Trophoblast cell (in vitro differentiated cells and primary cell): ENCODE measurements around the gene ADGRG4.

ENCODE experiments used
- DNase-seq, 2 donors: peaks; one replicate each; pipeline ENCODE4 v3.0.0-alpha.2; 2016
- H2AFZ ChIP-seq: 2 replicates; pipeline ENCODE4 v1.6.1; 2013; ENCODE audit warnings: low read length, moderate library complexity, mild to moderate bottlenecking; ENCODE audit not compliant: insufficient read depth, poor library complexity
- H2AK5ac ChIP-seq: 2 replicates; pipeline ENCODE4 v1.6.1; 2013; ENCODE audit warnings: mild to moderate bottlenecking, low read length
- H2BK120ac ChIP-seq: 2 replicates; pipeline ENCODE4 v1.6.1; 2013; ENCODE audit warnings: low read length, mild to moderate bottlenecking, moderate library complexity; ENCODE audit not compliant: insufficient read depth, poor library complexity
- H2BK12ac ChIP-seq: 2 replicates; pipeline ENCODE4 v1.6.1; 2013; ENCODE audit warnings: mild to moderate bottlenecking, low read length, moderate library complexity
- H2BK5ac ChIP-seq: 2 replicates; pipeline ENCODE4 v1.6.1; 2013; ENCODE audit warnings: low read length, low read depth, moderate library complexity, mild to moderate bottlenecking; ENCODE audit not compliant: poor library complexity
- H3K14ac ChIP-seq: 2 replicates; pipeline ENCODE4 v1.6.1; 2013; ENCODE audit warnings: mild to moderate bottlenecking, low read length
- H3K18ac ChIP-seq: 2 replicates; pipeline ENCODE4 v1.6.1; 2013; ENCODE audit warnings: mild to moderate bottlenecking, low read length
- H3K23ac ChIP-seq: 2 replicates; pipeline ENCODE4 v1.6.1; 2013; ENCODE audit warnings: low read length
- H3K27ac ChIP-seq: 2 replicates; pipeline ENCODE4 v1.5.1; 2013; ENCODE audit warnings: low read depth, mild to moderate bottlenecking, inconsistent platforms, low read length, moderate library complexity
- H3K27me3 ChIP-seq: 2 replicates; pipeline ENCODE4 v1.6.1; 2013; ENCODE audit warnings: inconsistent platforms, mild to moderate bottlenecking, low read length, moderate library complexity; ENCODE audit not compliant: insufficient read depth
- H3K36me3 ChIP-seq, 2 experiments: 1 replicate in 1 of 2; 2 replicates in 1 of 2; pipeline ENCODE4 v1.6.1; 2013; ENCODE audit warnings: low read length in 2 of 2, mild to moderate bottlenecking in 2 of 2, moderate library complexity in 1 of 2; ENCODE audit not compliant: insufficient read depth in 2 of 2, control insufficient read depth in 1 of 2
- H3K4ac ChIP-seq: 2 replicates; pipeline ENCODE4 v1.6.1; 2013; ENCODE audit warnings: low read depth, mild to moderate bottlenecking, low read length, moderate library complexity
- H3K4me1 ChIP-seq, 2 experiments: 1 replicate in 1 of 2; 2 replicates in 1 of 2; pipeline ENCODE4 v1.6.1; 2013; ENCODE audit warnings: low read length in 2 of 2, mild to moderate bottlenecking in 2 of 2, moderate library complexity in 1 of 2; ENCODE audit not compliant: insufficient read depth in 2 of 2, control insufficient read depth in 1 of 2
- H3K4me2 ChIP-seq: 2 replicates; pipeline ENCODE4 v1.6.1; 2013; ENCODE audit warnings: inconsistent platforms, mild to moderate bottlenecking, low read length, moderate library complexity
- H3K4me3 ChIP-seq: 2 replicates; pipeline ENCODE4 v1.5.1; 2013; ENCODE audit warnings: mild to moderate bottlenecking, low read depth, low read length, inconsistent platforms
- H3K79me1 ChIP-seq: one replicate; pipeline ENCODE4 v1.6.1; 2013; ENCODE audit warnings: low read length
- H3K79me2 ChIP-seq: 2 replicates; pipeline ENCODE4 v1.6.1; 2013; ENCODE audit warnings: low read length, mild to moderate bottlenecking; ENCODE audit not compliant: control insufficient read depth, insufficient read depth, poor library complexity
- H3K9ac ChIP-seq: 2 replicates; pipeline ENCODE4 v1.6.1; 2013; ENCODE audit warnings: mild to moderate bottlenecking, low read length
- H3K9me3 ChIP-seq: 2 replicates; pipeline ENCODE4 v1.6.1; 2013; ENCODE audit warnings: low read depth, mild to moderate bottlenecking, control low read depth, inconsistent platforms, low read length; ENCODE audit not compliant: insufficient read depth
- H4K12ac ChIP-seq: 2 replicates; pipeline ENCODE4 v1.6.1; 2013; ENCODE audit warnings: low read depth, mild to moderate bottlenecking, low read length, moderate library complexity
- H4K8ac ChIP-seq: 2 replicates; pipeline ENCODE4 v1.6.1; 2013; ENCODE audit warnings: low read depth, mild to moderate bottlenecking, low read length, moderate library complexity
- H4K91ac ChIP-seq: one replicate; pipeline ENCODE4 v1.6.1; 2013; ENCODE audit warnings: low read depth, mild to moderate bottlenecking, low read length, moderate library complexity
- WGBS: extraction: QIAGEN DNeasy Blood & Tissue Kit; methylation state at CpG from one replicate; pipeline ENCODE4 v1.1.7; 2013; ENCODE audit warnings: missing lambda C conversion rate; ENCODE audit not compliant: insufficient read length, insufficient coverage; ENCODE audit errors: extremely low coverage; 5-methylcytosine and 5-hydroxymethylcytosine counted together

Gene ADGRG4

DNA sequence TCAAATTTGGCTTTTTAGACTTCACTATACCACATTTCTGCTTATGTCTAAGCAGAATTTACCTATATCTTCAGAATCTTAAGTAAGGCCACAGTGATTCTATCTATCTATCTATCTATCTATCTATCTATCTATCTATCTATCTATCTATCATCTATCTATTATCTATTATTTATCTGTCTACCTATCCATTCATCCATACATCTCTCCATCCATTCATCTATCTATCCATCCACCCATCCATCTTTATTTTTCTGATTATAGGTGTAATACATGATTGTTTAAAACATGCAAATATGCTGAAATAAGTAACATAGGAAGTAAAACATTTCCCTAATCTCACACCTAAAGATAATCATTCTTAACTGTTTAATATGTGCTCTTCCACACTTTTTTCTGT lies 18.8 kb downstream of the ADGRG4 start:
- no peak overlapping the region for H3K4ac ChIP-seq
- no peak overlapping the region for H2BK120ac ChIP-seq
- DNase-seq = no peak
- H2AK5ac ChIP-seq = no peak overlapping the region
- no peak overlapping the region for H2BK5ac ChIP-seq
- H3K4me2 ChIP-seq = no peak overlapping the region
- no peaks in the 10 kb centered on the region for H3K79me1 ChIP-seq
- no peak overlapping the region for H4K8ac ChIP-seq
- H2BK12ac ChIP-seq = no peak overlapping the region
- H3K4me1 ChIP-seq = no peaks in the 10 kb centered on the region
- H3K79me2 ChIP-seq = no peaks in the 10 kb centered on the region
- no peak overlapping the region for H3K14ac ChIP-seq
- no peaks in the 10 kb centered on the region for H3K27me3 ChIP-seq
- H3K4me3 ChIP-seq = no peak overlapping the region
- H3K9me3 ChIP-seq = no peaks in the 10 kb centered on the region
- H3K9ac ChIP-seq = no peak overlapping the region
- H4K12ac ChIP-seq = no peak overlapping the region
- no peak overlapping the region for H3K23ac ChIP-seq
- H3K27ac ChIP-seq = no peak overlapping the region
- no peaks in the 10 kb centered on the region for H3K36me3 ChIP-seq
- H4K91ac ChIP-seq = no peak overlapping the region
- H2AFZ ChIP-seq = no peak overlapping the region
- no peak overlapping the region for H3K18ac ChIP-seq

DNA sequence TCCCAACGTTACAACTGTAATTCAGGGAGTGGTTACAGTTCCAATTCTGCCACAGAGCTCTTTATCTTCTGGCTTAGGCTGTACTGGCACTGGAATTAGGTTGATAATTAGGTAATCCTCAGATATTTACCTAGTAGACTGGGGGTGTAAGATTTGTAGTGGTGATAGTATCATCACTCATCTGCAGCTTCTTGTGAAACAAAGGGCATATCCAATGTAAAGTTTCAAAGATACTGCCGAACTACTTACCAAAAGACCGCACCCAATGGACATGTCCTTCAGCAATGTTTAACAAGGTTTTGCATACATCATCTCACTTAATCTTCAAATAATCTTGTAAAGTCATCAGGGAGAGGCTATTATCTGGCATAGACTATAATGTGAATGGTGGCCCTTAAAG lies 20.8 kb downstream of the ADGRG4 start:
- H3K4me1 ChIP-seq = no peaks in the 10 kb centered on the region
- no peaks in the 10 kb centered on the region for H3K36me3 ChIP-seq
- H3K9me3 ChIP-seq = no peaks in the 10 kb centered on the region
- H2BK120ac ChIP-seq = no peak overlapping the region
- WGBS = no CpG with 5 or more reads among the region's 3 CpGs
- no peaks in the 10 kb centered on the region for H3K79me2 ChIP-seq
- no peak overlapping the region for H3K18ac ChIP-seq
- H3K4me2 ChIP-seq = no peak overlapping the region
- no peak overlapping the region for H2BK12ac ChIP-seq
- no peak overlapping the region for H3K14ac ChIP-seq
- no peak overlapping the region for H3K9ac ChIP-seq
- no peak overlapping the region for H3K27ac ChIP-seq
- H2AFZ ChIP-seq = no peak overlapping the region
- no peak overlapping the region for H2BK5ac ChIP-seq
- no peak overlapping the region for H3K23ac ChIP-seq
- no peaks in the 10 kb centered on the region for H3K27me3 ChIP-seq
- no peaks in the 10 kb centered on the region for H3K79me1 ChIP-seq
- no peak overlapping the region for H2AK5ac ChIP-seq
- H3K4me3 ChIP-seq = no peak overlapping the region
- no peak overlapping the region for H4K91ac ChIP-seq
- DNase-seq = no peak
- H3K4ac ChIP-seq = no peak overlapping the region
- H4K12ac ChIP-seq = no peak overlapping the region
- H4K8ac ChIP-seq = no peak overlapping the region

DNA sequence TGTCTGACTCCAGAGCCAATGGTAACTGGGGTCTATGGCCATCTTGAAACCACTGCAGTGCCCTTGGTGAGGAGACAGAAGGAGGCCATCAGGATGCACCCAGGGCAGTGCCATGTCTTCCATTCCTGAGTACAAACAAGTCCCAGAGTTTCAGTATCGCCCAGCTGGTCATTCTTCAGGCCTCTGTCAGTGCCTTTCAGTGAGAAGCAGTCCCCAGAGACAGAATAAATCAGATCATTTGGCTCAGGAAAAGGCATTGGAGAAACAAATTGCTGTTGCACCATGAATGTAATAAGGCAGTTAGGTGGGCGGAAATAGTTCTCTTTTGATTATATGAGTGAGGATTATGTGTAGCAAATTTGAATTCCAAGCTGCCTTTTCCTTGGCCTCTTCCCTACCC lies 21.3 kb downstream of the ADGRG4 start:
- Histone ChIP-seq H4K8ac (no peak overlapping the region), H3K79me1 (no peaks in the 10 kb centered on the region), H2AK5ac (no peak overlapping the region), H3K36me3 (no peaks in the 10 kb centered on the region), H3K9me3 (no peaks in the 10 kb centered on the region), H3K27me3 (no peaks in the 10 kb centered on the region), H3K79me2 (no peaks in the 10 kb centered on the region), H3K18ac (no peak overlapping the region), H3K9ac (no peak overlapping the region), H3K23ac (no peak overlapping the region), H3K14ac (no peak overlapping the region), H3K4ac (no peak overlapping the region), H3K27ac (no peak overlapping the region), H4K12ac (no peak overlapping the region), H2BK120ac (no peak overlapping the region), H2BK12ac (no peak overlapping the region), H2AFZ (no peak overlapping the region), H3K4me2 (no peak overlapping the region), H3K4me3 (no peak overlapping the region), H4K91ac (no peak overlapping the region), H2BK5ac (no peak overlapping the region), H3K4me1 (no peaks in the 10 kb centered on the region)
- WGBS = no CpG with 5 or more reads among the region's 2 CpGs
- no peak for DNase-seq

DNA sequence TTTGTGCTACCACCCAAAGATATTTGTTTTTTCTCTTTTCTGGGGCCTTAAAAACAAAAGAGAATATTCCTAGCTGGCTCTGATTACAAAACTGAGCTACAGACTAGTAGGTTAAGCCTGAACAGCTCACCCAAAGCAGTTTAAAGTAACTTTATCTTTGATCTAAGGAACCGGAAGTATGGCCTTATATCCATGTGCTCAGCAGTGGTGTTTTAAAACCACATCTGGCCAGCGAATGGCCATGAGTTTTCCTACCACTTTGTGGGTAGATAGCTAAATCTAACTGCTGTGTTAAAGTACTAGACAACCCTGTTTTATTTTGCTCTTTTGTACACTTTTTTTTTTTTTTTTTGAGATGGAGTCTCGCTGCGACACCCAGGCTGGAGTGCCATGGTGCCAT lies 24.6 kb downstream of the ADGRG4 start:
- Histone ChIP-seq H2AK5ac (no peak overlapping the region), H4K8ac (no peak overlapping the region), H3K9me3 (no peaks in the 10 kb centered on the region), H3K79me2 (no peaks in the 10 kb centered on the region), H3K18ac (no peak overlapping the region), H3K79me1 (no peaks in the 10 kb centered on the region), H3K27me3 (no peaks in the 10 kb centered on the region), H4K91ac (no peak overlapping the region), H3K4me1 (no peaks in the 10 kb centered on the region), H3K4me2 (no peak overlapping the region), H4K12ac (no peak overlapping the region), H2BK12ac (no peak overlapping the region), H2BK120ac (no peak overlapping the region), H3K4ac (no peak overlapping the region), H3K4me3 (no peak overlapping the region), H3K23ac (no peak overlapping the region), H2BK5ac (no peak overlapping the region), H3K9ac (no peak overlapping the region), H3K27ac (no peak overlapping the region), H2AFZ (no peak overlapping the region), H3K36me3 (no peaks in the 10 kb centered on the region), H3K14ac (no peak overlapping the region)
- WGBS = no CpG with 5 or more reads among the region's 4 CpGs
- DNase-seq = no peak

DNA sequence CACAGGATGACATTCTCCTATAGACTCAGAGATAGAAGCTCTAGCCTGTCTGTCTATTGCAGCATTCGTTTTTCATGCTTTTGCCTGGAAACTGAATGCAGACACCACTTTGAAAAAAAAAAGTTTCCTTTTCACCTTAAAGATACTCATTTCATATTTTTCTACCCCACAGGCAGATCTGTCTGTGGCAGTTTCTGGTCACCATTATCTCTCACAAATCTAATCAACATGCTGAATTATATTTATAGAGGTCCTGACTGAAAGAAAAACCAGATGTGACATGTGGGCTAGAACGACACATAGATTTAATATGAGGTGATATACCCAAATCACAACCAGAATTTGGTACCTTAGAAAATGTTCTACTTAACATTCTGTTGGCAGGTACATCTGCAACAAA lies 28.2 kb downstream of the ADGRG4 start:
- H2AFZ ChIP-seq = no peak overlapping the region
- H3K23ac ChIP-seq = no peak overlapping the region
- no peak overlapping the region for H3K4ac ChIP-seq
- no peak overlapping the region for H3K4me3 ChIP-seq
- no peak overlapping the region for H4K91ac ChIP-seq
- no peak overlapping the region for H2BK120ac ChIP-seq
- no peak overlapping the region for H2BK12ac ChIP-seq
- H3K9ac ChIP-seq = no peak overlapping the region
- H3K27ac ChIP-seq = no peak overlapping the region
- H2AK5ac ChIP-seq = no peak overlapping the region
- no peaks in the 10 kb centered on the region for H3K4me1 ChIP-seq
- no peak overlapping the region for H4K8ac ChIP-seq
- no peaks in the 10 kb centered on the region for H3K79me1 ChIP-seq
- H3K27me3 ChIP-seq = no peaks in the 10 kb centered on the region
- H3K4me2 ChIP-seq = no peak overlapping the region
- H4K12ac ChIP-seq = no peak overlapping the region
- DNase-seq = no peak
- H3K14ac ChIP-seq = no peak overlapping the region
- H2BK5ac ChIP-seq = no peak overlapping the region
- H3K18ac ChIP-seq = no peak overlapping the region
- no peaks in the 10 kb centered on the region for H3K36me3 ChIP-seq
- H3K9me3 ChIP-seq = no peaks in the 10 kb centered on the region
- WGBS = no CpG with 5 or more reads among the region's 2 CpGs
- no peaks in the 10 kb centered on the region for H3K79me2 ChIP-seq
